Measurements from ENCODE around the gene CFAP299.

DNA sequence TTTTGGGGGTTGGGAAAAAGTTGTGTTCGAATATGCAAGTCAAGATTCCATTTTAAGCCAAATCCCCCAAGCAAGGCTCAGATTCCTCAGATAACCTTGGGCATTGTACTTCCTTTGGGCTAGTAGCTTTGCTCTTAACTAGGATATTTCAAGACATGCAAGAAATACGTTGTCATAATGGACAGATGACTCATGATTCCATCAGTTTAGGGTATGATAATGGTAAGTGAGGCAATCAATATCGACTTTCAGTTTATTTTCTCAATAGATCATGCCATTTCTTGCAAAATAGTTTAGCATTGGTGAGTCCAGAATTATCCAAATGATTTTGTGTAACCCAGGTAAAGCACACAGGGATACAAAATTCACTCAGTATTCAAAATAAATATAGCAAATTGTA lies 25.4 kb downstream of the CFAP299 start:
- no peak for TF ChIP-seq ZFX (CRISPR knock-in tag; IDR thresholded peaks at IDR 0.05; ENCODE audit: low read depth)
- TF ChIP-seq, protein P1, sequence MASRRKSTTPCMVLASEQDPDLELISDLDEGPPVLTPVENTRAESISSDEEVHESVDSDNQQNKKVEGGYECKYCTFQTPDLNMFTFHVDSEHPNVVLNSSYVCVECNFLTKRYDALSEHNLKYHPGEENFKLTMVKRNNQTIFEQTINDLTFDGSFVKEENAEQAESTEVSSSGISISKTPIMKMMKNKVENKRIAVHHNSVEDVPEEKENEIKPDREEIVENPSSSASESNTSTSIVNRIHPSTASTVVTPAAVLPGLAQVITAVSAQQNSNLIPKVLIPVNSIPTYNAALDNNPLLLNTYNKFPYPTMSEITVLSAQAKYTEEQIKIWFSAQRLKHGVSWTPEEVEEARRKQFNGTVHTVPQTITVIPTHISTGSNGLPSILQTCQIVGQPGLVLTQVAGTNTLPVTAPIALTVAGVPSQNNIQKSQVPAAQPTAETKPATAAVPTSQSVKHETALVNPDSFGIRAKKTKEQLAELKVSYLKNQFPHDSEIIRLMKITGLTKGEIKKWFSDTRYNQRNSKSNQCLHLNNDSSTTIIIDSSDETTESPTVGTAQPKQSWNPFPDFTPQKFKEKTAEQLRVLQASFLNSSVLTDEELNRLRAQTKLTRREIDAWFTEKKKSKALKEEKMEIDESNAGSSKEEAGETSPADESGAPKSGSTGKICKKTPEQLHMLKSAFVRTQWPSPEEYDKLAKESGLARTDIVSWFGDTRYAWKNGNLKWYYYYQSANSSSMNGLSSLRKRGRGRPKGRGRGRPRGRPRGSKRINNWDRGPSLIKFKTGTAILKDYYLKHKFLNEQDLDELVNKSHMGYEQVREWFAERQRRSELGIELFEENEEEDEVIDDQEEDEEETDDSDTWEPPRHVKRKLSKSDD (CRISPR knock-in tag; IDR thresholded peaks at IDR 0.05; ENCODE audit: low read depth) = no peak
- no peak for TF ChIP-seq ZKSCAN1 (IDR thresholded peaks at IDR 0.05; ENCODE audit: low read length)
- no peak for TF ChIP-seq EZH2 (conservative IDR thresholded peaks at IDR 0.05; ENCODE audit: low read depth, low read length)
- TF ChIP-seq, protein P2, sequence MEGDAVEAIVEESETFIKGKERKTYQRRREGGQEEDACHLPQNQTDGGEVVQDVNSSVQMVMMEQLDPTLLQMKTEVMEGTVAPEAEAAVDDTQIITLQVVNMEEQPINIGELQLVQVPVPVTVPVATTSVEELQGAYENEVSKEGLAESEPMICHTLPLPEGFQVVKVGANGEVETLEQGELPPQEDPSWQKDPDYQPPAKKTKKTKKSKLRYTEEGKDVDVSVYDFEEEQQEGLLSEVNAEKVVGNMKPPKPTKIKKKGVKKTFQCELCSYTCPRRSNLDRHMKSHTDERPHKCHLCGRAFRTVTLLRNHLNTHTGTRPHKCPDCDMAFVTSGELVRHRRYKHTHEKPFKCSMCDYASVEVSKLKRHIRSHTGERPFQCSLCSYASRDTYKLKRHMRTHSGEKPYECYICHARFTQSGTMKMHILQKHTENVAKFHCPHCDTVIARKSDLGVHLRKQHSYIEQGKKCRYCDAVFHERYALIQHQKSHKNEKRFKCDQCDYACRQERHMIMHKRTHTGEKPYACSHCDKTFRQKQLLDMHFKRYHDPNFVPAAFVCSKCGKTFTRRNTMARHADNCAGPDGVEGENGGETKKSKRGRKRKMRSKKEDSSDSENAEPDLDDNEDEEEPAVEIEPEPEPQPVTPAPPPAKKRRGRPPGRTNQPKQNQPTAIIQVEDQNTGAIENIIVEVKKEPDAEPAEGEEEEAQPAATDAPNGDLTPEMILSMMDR (CRISPR knock-in tag; IDR thresholded peaks at IDR 0.05) = no peak
- TF ChIP-seq SP1 (IDR thresholded peaks at IDR 0.05) = no peak
- TF ChIP-seq SP1 (CRISPR knock-in tag; IDR thresholded peaks at IDR 0.05) = no peak
- no peak for TF ChIP-seq TBL1XR1 (IDR thresholded peaks at IDR 0.05; ENCODE audit: borderline replicate concordance, low read length, partially characterized antibody)
- no peak for TF ChIP-seq KLF13 (CRISPR knock-in tag; IDR thresholded peaks at IDR 0.05)
- no peak for TF ChIP-seq SALL2 (CRISPR knock-in tag; IDR thresholded peaks at IDR 0.05)
- TF ChIP-seq GABPA (IDR thresholded peaks at IDR 0.05; ENCODE audit: low read depth, low read length) = no peak
- TF ChIP-seq GABPA (CRISPR knock-in tag; IDR thresholded peaks at IDR 0.05; ENCODE audit: low read depth) = no peak
- TF ChIP-seq, protein P3, sequence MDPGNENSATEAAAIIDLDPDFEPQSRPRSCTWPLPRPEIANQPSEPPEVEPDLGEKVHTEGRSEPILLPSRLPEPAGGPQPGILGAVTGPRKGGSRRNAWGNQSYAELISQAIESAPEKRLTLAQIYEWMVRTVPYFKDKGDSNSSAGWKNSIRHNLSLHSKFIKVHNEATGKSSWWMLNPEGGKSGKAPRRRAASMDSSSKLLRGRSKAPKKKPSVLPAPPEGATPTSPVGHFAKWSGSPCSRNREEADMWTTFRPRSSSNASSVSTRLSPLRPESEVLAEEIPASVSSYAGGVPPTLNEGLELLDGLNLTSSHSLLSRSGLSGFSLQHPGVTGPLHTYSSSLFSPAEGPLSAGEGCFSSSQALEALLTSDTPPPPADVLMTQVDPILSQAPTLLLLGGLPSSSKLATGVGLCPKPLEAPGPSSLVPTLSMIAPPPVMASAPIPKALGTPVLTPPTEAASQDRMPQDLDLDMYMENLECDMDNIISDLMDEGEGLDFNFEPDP (CRISPR knock-in tag; conservative IDR thresholded peaks at IDR 0.05) = no peak
- no peak for TF ChIP-seq POLR2A (IDR thresholded peaks at IDR 0.05; ENCODE audit: insufficient read depth in 1 of 2, low read depth in 2 of 2, low read length in 2 of 2)
- TF ChIP-seq, protein P4, sequence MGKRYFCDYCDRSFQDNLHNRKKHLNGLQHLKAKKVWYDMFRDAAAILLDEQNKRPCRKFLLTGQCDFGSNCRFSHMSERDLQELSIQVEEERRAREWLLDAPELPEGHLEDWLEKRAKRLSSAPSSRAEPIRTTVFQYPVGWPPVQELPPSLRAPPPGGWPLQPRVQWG (CRISPR knock-in tag; IDR thresholded peaks at IDR 0.05; ENCODE audit: borderline replicate concordance, low read depth) = no peak
- no peak for TF ChIP-seq ZBTB42 (CRISPR knock-in tag; IDR thresholded peaks at IDR 0.05)

Data from HepG2 (cell line).